ES-I3 (cell line): ENCODE measurements around the gene ACTRT2.

Experiments used
- H3K36me3 ChIP-seq: 2 replicates; pipeline ENCODE4 v1.6.1; 2013; ENCODE audit warnings: mild to moderate bottlenecking, low read length, control low read depth, moderate library complexity; ENCODE audit not compliant: insufficient read depth
- H3K4me1 ChIP-seq: 2 replicates; pipeline ENCODE4 v1.6.1; 2013; ENCODE audit warnings: mild to moderate bottlenecking, control low read depth, low read length; ENCODE audit not compliant: insufficient read depth
- H3K9ac ChIP-seq: 2 replicates; pipeline ENCODE4 v1.6.1; 2013; ENCODE audit warnings: low read depth, mild to moderate bottlenecking, low read length, moderate library complexity
- H3K9me3 ChIP-seq: 2 replicates; pipeline ENCODE4 v1.6.1; 2013; ENCODE audit warnings: mild to moderate bottlenecking, low read length, moderate library complexity; ENCODE audit not compliant: control insufficient read depth, insufficient read depth

Gene ACTRT2

GRCh38 chr1:2989185-2989584 lies 32.1 kb upstream of the ACTRT2 start:
- Histone ChIP-seq H3K9me3 (no peaks in the 10 kb centered on the region), H3K9ac (no peak overlapping the region), H3K4me1 (no peaks in the 10 kb centered on the region), H3K36me3 (no peaks in the 10 kb centered on the region)

GRCh38 chr1:2989976-2990375 lies 31.3 kb upstream of the ACTRT2 start:
- Histone ChIP-seq H3K36me3 (no peaks in the 10 kb centered on the region), H3K9me3 (no peaks in the 10 kb centered on the region), H3K4me1 (no peaks in the 10 kb centered on the region), H3K9ac (no peak overlapping the region)

DNA sequence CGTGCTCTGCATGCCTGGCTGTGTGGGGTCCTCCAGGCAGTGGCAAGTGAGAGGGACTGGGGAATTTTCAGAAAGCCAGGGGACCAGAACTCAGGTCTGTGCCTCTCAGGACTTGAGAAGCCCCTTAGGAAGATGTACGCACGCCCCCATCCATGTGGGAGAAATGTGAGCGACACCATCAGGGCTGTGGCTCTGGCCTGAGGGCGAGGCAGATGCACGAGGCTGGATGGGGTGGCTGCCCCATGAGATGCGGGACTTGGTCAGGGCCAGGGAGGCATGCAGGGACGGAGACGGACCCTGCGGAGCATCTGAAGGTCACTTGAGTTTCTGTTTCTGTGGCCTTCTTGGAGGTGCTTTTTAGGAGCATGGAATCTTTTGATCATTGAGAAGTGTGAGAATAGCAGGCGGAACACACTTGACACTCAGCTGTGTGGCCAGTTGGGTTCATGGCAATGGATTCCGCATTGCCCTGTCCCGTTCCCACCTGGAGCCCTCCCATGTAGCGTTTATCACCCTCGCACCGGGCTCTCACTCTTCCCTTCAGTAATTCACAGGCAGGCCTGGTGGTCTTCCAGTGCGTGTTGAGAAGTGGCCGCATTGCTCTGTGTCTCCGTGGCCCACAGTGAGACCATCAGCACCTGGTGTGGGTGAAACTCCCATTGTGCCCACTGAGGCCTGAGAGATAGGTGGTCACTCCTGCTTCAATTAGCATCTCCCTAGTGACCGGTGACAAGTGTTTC lies 30.7 kb upstream of the ACTRT2 start:
- Histone ChIP-seq H3K4me1 (no peaks in the 10 kb centered on the region), H3K9ac (no peak overlapping the region), H3K36me3 (no peaks in the 10 kb centered on the region), H3K9me3 (no peaks in the 10 kb centered on the region)

GRCh38 chr1:2991753-2992495 lies 29.3 kb upstream of the ACTRT2 start:
- no peak overlapping the region for H3K9ac ChIP-seq
- no peaks in the 10 kb centered on the region for H3K9me3 ChIP-seq
- H3K36me3 ChIP-seq = no peaks in the 10 kb centered on the region
- no peaks in the 10 kb centered on the region for H3K4me1 ChIP-seq

DNA sequence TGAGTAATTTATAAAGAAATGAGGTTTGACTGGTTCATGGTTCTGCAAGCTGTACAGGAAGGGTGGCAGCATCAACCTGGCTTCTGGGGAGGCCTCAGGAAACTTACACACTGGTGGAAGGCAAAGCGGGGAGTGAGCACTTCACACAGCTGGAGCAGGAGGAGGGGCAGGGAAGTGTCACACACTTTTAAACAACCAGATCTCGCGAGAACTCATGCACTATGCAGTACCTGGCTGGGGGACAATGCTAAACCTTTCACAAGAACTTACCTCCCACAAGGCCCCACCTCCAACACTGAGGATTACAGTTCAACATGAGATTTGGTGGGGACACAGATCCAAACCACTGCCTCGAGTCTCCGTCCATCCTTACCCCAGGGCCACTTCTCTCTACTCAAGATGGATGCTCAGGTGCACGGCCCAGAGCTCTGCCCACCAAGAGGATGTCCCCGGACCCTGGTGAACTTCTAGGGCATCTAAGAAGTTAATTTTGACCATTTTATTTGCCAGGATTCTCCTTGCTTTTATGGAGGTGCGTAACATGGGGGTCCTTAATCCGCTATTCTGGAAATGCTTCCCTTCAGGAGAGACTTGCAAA lies 22.7 kb upstream of the ACTRT2 start:
- no peak overlapping the region for H3K9ac ChIP-seq
- H3K36me3 ChIP-seq = no peaks in the 10 kb centered on the region
- H3K4me1 ChIP-seq = no peaks in the 10 kb centered on the region
- no peaks in the 10 kb centered on the region for H3K9me3 ChIP-seq

- Histone ChIP-seq H3K9ac (no peak overlapping the region), H3K36me3 (no peaks in the 10 kb centered on the region), H3K4me1 (no peaks in the 10 kb centered on the region), H3K9me3 (no peaks in the 10 kb centered on the region)
Measured at GRCh38 chr1:2999138-2999537, 22.1 kb upstream of the ACTRT2 start.

- Histone ChIP-seq H3K9ac (no peak overlapping the region), H3K36me3 (no peaks in the 10 kb centered on the region), H3K9me3 (no peaks in the 10 kb centered on the region), H3K4me1 (no peaks in the 10 kb centered on the region)
Measured at GRCh38 chr1:2999571-2999970, 21.7 kb upstream of the ACTRT2 start.

GRCh38 chr1:3000214-3000613 lies 21.1 kb upstream of the ACTRT2 start:
- no peaks in the 10 kb centered on the region for H3K36me3 ChIP-seq
- no peak overlapping the region for H3K9ac ChIP-seq
- no peaks in the 10 kb centered on the region for H3K9me3 ChIP-seq
- H3K4me1 ChIP-seq = no peaks in the 10 kb centered on the region

- H3K9me3 ChIP-seq = no peaks in the 10 kb centered on the region
- no peaks in the 10 kb centered on the region for H3K4me1 ChIP-seq
- no peak overlapping the region for H3K9ac ChIP-seq
- no peaks in the 10 kb centered on the region for H3K36me3 ChIP-seq
Measured at GRCh38 chr1:3000671-3001470, 20.4 kb upstream of the ACTRT2 start.

- H3K36me3 ChIP-seq = no peaks in the 10 kb centered on the region
- H3K9me3 ChIP-seq = no peaks in the 10 kb centered on the region
- no peaks in the 10 kb centered on the region for H3K4me1 ChIP-seq
- no peak overlapping the region for H3K9ac ChIP-seq
Measured at GRCh38 chr1:3001471-3002348, 19.6 kb upstream of the ACTRT2 start.

GRCh38 chr1:3002349-3003038 lies 18.8 kb upstream of the ACTRT2 start:
- no peak overlapping the region for H3K9ac ChIP-seq
- H3K36me3 ChIP-seq = no peaks in the 10 kb centered on the region
- peaks cover 4% of the 10 kb centered on the region; the same call in 1 of the 2 replicates for H3K9me3 ChIP-seq
- H3K4me1 ChIP-seq = no peaks in the 10 kb centered on the region

GRCh38 chr1:3003039-3003940 lies 18.0 kb upstream of the ACTRT2 start:
- H3K4me1 ChIP-seq = no peaks in the 10 kb centered on the region
- no peaks in the 10 kb centered on the region for H3K36me3 ChIP-seq
- H3K9ac ChIP-seq = no peak overlapping the region
- peaks cover 7% of the 10 kb centered on the region; the same call in 1 of the 2 replicates for H3K9me3 ChIP-seq
